GM21529 (cell line): ENCODE measurements around the gene RHBDF1.
A peak's percentile ranks its signal among the peaks of the same experiment; 100 is the strongest.

Experiments used
- ATAC-seq: cut with Tn5 transposase; IDR thresholded peaks from one replicate; pipeline ENCODE4 v1.9.1; 2021; ENCODE audit not compliant: unreplicated experiment

RHBDF1 gene

DNA sequence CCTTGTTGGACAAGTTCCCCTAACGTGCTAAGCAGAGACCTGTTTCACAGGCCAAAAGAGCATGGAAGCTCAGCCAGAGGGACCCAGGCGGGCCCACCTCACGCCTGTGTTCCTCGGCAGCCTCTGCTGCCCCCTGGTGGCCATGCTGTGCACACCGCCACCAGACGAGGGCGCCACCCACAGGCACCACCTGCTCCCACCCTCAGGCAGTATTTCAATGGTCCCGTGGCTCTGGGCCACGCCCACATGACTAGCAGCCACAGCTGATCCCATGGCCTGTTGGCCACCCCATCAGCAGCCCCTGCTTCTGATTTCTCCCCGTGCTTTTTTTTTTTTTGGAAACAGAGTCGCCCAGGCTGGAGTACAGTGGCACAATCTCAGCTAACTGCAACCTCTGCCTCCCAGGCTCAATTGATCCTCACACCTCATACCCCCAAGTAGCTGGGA lies 24.5 kb upstream of the RHBDF1 start:
- ATAC-seq, result peak; percentile 76

DNA sequence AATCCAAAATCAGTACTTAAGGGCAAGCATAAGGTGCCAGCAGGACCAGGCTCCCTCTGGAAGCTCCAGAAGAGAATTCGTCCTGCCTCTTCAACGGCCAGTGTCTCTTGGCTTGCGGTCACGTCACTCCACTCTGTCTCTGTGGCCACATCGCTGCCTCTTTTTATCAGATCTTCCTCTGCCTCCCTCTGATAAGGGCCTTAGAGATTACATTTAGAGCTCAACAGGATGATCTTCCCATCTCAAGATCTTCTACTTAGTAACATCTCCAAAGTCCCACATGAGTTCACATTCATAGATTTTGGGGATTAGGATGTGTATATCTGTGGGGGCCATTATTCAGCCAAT lies 22.5 kb upstream of the RHBDF1 start:
- no peak for ATAC-seq

DNA sequence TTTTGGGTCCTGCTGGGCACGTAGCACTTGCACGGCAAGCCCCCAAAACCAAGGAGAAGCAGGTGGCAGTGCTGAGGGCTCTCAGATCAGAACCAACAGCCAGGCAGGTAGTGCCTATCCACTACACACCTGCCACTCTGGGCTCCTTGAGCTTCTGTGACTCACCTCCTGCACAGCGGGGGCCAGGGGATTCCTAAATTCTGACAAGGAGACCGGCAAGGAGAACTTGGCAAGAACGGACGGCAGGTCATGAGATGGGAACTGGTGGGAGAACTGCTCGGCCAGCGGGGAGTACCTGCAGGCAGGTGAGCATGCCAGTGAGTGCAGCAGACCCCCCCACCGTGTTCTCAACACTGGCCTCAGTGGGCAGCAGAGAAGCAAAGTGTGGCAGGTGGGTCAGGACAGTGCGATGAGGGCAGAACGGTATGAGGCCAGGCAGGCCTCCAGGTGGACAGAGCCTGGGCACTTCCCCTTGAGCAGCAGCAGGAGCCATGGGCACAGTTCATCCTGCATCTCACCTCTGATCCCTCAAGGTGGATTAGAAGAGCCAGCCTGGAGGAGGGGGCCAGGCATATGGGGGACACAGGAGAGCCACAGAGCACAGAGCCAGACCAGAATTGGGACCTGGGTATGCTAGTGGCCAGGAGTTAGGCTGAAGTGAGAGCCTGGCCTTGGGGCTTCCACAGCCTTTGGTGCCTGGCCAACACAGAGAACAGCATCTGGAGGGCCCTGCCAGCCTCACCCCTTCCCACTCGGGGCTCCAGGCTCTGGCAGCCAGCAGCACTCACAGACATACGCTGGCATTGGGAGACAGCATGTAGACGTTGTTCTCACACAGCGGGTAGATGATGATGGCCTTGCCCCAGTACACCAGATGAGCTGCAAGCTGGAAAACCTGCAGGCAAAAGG lies 20.3 kb upstream of the RHBDF1 start:
- ATAC-seq, result no peak

- no peak for ATAC-seq
These were observed 19.1 kb upstream of the RHBDF1 start for GRCh38 chr16:91484-91883.

DNA sequence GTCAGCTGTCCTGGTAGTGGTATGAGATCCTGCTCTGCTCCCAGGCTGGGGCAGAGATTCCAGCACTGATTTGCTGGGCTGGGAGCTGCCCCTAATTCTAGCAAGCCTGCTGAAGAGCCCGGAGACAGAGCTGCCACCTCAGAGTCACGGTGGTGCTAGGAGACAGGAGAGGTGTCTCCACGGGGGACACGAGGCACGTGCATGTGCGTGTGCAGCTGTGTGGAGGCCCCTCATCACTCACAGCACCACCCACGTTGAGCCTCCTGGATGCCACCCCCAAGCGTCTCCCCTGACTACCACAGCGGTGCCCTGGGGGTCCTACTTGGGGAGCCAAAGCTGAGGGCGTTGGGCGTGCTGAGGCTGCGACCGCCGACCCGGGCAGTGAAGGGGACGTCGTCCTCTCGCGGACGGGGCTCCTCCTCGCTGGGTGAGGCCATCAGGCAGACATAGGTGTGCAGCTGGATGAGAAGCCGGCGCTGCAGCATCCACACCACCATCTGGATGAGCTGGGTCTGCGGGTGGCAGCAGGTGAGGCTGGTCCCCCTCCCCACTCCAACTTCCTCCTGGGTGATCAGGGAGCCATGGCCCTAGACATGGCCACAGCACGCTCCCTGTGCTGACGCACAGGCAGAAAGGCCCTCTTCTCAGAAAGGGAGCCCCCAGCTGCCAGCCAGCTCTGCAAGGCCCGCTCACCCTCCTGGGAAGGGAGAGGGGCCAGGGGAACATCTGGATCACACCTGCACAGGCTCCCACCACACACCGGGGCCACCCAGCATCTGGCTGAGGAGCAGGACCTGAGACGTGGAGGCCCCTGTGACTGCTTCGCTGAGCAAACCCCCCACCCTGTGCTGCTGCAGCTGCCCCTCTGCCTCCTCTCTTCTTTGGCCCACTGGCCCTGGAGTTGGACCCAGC lies 17.2 kb upstream of the RHBDF1 start:
- ATAC-seq, result no peak

DNA sequence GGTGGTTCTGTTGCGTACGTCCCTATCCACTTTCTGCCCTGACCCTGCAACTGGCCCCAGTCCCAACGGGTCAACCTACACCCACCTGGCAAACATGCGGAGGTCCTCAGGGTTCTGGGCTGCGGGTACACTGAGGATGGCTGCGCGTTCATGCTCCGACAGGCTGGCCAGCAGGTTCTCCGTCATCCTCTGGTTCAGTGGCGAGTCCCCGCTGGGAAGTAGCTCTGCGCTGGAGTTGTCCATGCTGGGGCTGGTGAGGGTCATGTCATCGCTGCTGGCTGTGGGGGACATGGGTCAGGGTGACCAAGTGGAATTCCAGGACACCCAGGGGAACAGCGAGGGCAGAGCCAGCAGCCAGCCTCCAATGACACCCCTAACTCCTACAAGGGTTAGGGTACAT lies 16.2 kb upstream of the RHBDF1 start:
- ATAC-seq, result no peak

DNA sequence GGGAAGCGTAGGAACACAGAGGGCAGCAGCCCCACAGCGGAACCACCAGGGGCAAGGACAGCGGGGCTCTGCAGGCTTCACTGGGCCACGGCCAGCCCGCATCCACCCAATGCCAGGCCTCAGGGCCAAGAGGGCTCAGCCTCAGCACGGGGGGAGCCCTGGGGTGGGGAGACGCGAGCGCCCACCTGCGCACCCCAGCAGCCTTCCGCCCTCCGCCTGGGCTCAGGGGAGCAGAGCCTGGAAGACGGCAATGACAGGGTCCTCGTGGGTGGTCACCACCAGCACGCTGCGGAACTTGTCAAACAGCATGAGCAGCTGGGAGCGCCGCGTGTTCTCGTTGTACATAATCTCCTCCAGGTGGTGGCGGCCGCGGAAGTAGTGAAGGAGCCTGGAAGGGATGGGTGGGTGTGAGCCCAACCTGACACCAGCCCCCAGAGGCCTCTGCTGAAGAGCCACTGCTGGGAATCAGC lies 14.1 kb upstream of the RHBDF1 start:
- no peak for ATAC-seq

DNA sequence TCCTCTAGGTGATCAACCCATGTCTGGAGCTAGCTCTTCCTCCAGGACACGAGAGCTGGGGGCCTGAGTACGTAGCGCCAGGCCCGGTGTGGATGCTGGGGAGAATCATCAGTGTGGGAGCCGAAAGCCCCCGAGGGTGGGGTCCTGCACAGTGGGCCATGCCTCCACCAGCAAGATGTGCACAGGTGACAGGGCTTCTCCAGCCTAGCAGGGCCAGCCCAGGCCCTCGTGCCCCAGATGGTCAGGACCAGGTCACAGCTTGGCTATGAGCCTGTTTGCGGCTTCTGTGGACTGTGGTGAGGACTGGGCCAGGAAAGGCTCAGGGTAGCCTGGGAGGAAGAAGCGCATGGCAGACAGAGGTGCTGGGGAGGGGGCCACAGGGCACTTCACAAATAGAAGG lies 13.4 kb upstream of the RHBDF1 start:
- no peak for ATAC-seq

- ATAC-seq, result no peak
These were observed 13.0 kb upstream of the RHBDF1 start for GRCh38 chr16:85407-85782.

GRCh38 chr16:84718-85406 lies 12.4 kb upstream of the RHBDF1 start:
- peak; percentile 68 for ATAC-seq

- ATAC-seq, result no peak
These were observed 11.6 kb upstream of the RHBDF1 start for GRCh38 chr16:83781-84615.

- ATAC-seq, result no peak
These were observed 10.7 kb upstream of the RHBDF1 start for GRCh38 chr16:83060-83603.

DNA sequence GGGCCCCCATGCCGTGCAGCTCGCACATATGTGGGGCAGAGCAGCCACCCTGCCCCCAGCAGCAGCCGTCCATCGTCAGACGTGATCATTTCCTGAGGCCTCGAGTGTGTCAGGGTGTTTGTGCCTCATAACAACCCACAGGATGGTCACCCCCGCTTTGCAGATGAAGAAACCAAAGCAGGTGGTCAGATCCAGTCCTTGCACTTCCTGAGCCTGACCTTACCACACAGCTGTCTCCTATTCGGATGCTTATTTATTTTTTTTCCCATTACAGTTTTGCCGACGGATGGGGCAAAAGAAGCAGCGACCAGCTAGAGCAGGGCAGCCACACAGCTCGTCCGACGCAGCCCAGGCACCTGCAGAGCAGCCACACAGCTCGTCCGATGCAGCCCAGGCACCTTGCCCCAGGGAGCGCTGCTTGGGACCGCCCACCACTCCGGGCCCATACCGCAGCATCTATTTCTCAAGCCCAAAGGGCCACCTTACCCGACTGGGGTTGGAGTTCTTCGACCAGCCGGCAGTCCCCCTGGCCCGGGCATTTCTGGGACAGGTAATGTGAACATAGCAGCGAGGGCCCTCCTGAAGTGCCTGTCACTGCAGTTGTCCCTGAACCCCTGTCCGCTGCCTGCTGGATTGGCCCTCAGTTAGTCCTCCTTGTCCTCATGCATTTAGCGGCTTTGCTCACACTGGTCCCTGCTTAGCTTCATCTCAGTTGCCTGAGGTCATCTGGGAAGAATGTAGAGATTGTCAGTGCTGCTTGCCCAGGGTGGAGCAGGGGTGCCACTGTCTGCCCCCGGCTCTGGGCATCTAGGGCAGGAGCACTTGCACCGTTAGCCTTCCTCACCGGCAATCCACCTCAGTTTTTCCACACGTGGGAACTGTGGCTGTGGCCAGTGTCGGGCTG lies 7.0 kb upstream of the RHBDF1 start:
- no peak for ATAC-seq

- no peak for ATAC-seq
These were observed 6.2 kb upstream of the RHBDF1 start for GRCh38 chr16:78444-79150.

DNA sequence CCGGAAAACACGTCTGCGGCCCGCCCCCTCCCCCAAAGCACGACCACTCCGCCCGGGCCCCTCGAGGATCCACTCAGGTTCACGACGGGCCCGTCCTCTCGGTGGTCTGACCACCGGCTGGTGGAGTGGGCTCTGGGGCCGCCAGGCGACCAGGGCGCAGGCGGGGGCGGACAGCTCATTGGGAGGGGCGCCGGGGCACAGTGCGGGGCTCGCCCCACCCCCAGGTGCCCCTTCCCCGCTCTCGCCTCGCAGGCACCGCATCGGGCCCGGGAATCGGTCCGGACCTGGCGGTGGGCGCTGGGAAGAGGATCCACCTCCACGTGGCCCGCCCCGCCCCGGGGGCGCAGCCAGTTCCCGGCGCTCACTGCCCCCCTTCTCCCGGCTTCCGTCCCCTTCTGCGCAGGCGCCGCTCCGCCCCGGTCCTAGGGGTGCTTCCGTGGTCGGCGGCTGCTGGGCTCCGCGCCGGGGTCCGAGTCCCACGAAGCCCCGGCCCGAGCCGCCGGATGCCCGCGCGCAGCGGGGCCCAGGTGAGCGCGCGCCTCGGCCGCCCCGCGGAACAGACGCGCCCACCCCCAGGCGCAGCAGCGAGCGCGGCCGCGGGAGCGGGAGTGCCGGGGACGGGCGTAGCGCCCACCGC lies 5.5 kb upstream of the RHBDF1 start, which contains the start of gene MPG:
Gene MPG (plus strand): TSS at position 419 of the 637 bp plus-strand sequence. CDS start 85 bp downstream, at position 504.
- peak; percentile 67 for ATAC-seq

DNA sequence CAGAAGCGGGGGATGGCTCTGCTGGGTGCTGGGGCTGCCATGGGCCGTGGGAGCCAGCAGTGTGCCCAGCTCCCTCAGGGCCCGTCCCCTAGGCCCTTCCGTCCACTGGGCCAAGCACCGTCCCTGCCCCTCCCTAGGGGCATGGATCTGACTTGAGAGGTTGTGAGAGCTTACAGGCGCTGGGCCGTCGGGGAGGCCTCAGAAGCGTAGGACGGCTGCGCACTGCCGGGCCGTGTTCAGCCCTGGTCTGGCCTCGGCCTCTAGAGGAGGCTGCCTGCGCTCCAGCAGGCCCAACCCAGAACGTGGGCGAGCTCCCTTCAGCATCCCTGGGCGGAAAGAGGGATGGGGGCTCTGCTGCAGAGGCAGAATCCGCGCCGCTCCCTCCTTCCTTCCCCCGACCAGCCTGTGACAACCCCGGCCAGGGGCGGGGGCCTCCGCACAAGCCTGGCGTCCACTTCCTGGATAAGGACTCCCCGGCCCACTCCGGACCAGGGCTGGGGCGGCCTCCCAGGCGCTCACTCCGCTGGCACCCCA lies 4.9 kb upstream of the RHBDF1 start:
- ATAC-seq, result peak; percentile 34

GRCh38 chr16:76535-77272 lies 4.3 kb upstream of the RHBDF1 start:
- no peak for ATAC-seq
